Retinal pigment epithelial cell (primary cell): ENCODE measurements around the gene STAP2.

Experiments
- DNase-seq: peaks from one replicate; pipeline ENCODE4 v3.0.0-alpha.2; 2010; ENCODE audit warnings: low read depth
- H3K4me3 ChIP-seq: 2 replicates; pipeline ENCODE4 v1.5.1; 2011; ENCODE audit warnings: mild to moderate bottlenecking, low read length, control low read depth, moderate library complexity
- CTCF ChIP-seq: conservative IDR thresholded peaks from 2 replicates; pipeline ENCODE4 v1.5.1; 2011; ENCODE audit warnings: low read depth, low read length, control low read depth, inconsistent platforms

The STAP2 gene

GRCh38 chr19:4363571-4364304 lies 25.1 kb upstream of the STAP2 start:
- DNase-seq = no peak
- TF ChIP-seq CTCF = no peak
- no peak overlapping the region for H3K4me3 ChIP-seq

GRCh38 chr19:4362831-4363545 lies 24.4 kb upstream of the STAP2 start:
- H3K4me3 ChIP-seq = no peak overlapping the region
- TF ChIP-seq CTCF = peak; percentile 49
- no peak for DNase-seq

- no peak overlapping the region for H3K4me3 ChIP-seq
- no peak for TF ChIP-seq CTCF
- DNase-seq = no peak
Measured at GRCh38 chr19:4362101-4362828, 23.6 kb upstream of the STAP2 start.

GRCh38 chr19:4361152-4362046 lies 22.8 kb upstream of the STAP2 start:
- TF ChIP-seq CTCF = no peak
- no peak for DNase-seq
- H3K4me3 ChIP-seq = no peak overlapping the region

- DNase-seq = no peak
- TF ChIP-seq CTCF = no peak
Measured at GRCh38 chr19:4360641-4361151, 22.1 kb upstream of the STAP2 start.

GRCh38 chr19:4360081-4360569 lies 21.5 kb upstream of the STAP2 start:
- no peak for TF ChIP-seq CTCF
- H3K4me3 ChIP-seq = no peak overlapping the region
- no peak for DNase-seq

More at GRCh38 chr19:4360641-4361151, 22.1 kb upstream of the STAP2 start:
- H3K4me3 ChIP-seq = no peak overlapping the region
